Measurements from ENCODE around the gene WWC2.

DNA sequence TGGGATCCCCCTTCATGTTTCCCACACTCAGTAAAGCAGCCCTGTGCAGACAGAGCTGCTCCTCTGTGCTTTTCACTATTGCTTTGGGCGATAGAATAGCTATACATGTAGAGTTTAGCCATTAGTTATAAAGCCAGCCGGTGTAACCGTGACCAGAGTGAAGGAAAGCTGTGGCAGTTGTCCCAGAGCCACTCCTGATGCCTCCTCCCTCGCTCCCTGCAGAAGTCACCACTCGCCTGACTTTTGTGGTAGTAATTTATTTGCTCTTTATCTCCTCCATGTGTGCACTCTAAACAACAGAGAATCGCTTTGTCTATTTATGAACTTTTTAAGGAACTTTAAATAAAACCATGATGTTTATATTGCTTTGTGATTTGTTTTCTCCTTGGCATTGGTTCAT is 41.8 kb upstream of the WWC2 start:
- TF ChIP-seq, protein P1, sequence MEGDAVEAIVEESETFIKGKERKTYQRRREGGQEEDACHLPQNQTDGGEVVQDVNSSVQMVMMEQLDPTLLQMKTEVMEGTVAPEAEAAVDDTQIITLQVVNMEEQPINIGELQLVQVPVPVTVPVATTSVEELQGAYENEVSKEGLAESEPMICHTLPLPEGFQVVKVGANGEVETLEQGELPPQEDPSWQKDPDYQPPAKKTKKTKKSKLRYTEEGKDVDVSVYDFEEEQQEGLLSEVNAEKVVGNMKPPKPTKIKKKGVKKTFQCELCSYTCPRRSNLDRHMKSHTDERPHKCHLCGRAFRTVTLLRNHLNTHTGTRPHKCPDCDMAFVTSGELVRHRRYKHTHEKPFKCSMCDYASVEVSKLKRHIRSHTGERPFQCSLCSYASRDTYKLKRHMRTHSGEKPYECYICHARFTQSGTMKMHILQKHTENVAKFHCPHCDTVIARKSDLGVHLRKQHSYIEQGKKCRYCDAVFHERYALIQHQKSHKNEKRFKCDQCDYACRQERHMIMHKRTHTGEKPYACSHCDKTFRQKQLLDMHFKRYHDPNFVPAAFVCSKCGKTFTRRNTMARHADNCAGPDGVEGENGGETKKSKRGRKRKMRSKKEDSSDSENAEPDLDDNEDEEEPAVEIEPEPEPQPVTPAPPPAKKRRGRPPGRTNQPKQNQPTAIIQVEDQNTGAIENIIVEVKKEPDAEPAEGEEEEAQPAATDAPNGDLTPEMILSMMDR (conservative IDR thresholded peaks at IDR 0.05), result no peak
- no peak for TF ChIP-seq ZFX (IDR thresholded peaks at IDR 0.05)

Data from C4-2B (cell line).